AG20443 (cell line): Measurements from ENCODE around the gene PIMREG.

Experiments used
- DNase-seq: peaks from one replicate; pipeline ENCODE4 v3.0.0; 2012; ENCODE audit warnings: low spot score, mixed read lengths

Gene PIMREG

GRCh38 chr17:6498901-6499540 is 54.8 kb downstream of the PIMREG start:
- no peak for DNase-seq
